GM18502 (cell line): ENCODE results near the gene PTGDS.

Experiments used
- ATAC-seq: cut with Tn5 transposase; IDR thresholded peaks from one replicate; pipeline ENCODE4 v1.9.1; 2021; ENCODE audit warnings: mild to moderate bottlenecking; ENCODE audit not compliant: unreplicated experiment, poor library complexity

Gene PTGDS

GRCh38 chr9:136972335-136972734 is 5.0 kb upstream of the PTGDS start:
- ATAC-seq, result no peak

GRCh38 chr9:136972743-136973142 is 4.6 kb upstream of the PTGDS start:
- ATAC-seq, result no peak

- no peak for ATAC-seq
Observed at GRCh38 chr9:136973618-136974617, 3.4 kb upstream of the PTGDS start.

- ATAC-seq, result no peak
Observed at GRCh38 chr9:136974817-136975535, 2.3 kb upstream of the PTGDS start.

GRCh38 chr9:136975644-136976043 is 1.7 kb upstream of the PTGDS start:
- no peak for ATAC-seq

GRCh38 chr9:136977649-136978072 is 357 bp downstream of the PTGDS start:
- no peak for ATAC-seq

GRCh38 chr9:136978073-136978864 is 965 bp downstream of the PTGDS start:
- ATAC-seq, result no peak

- no peak for ATAC-seq
Observed at GRCh38 chr9:136978865-136979544, 1.7 kb downstream of the PTGDS start.

GRCh38 chr9:136979769-136980587 is 2.7 kb downstream of the PTGDS start:
- ATAC-seq, result no peak

- no peak for ATAC-seq
Observed at GRCh38 chr9:136980669-136981478, 3.6 kb downstream of the PTGDS start.

- ATAC-seq, result no peak
Observed at GRCh38 chr9:136981588-136982231, 4.4 kb downstream of the PTGDS start.

- no peak for ATAC-seq
Observed at GRCh38 chr9:136982232-136983051, 5.1 kb downstream of the PTGDS start, which contains the start of gene LCNL1. Gene LCNL1, plus strand, starts transcription at chr9:136982993. Its CDS starts 594 bp downstream, at chr9:136983587.

- ATAC-seq, result no peak
Observed at GRCh38 chr9:136983167-136983566, 5.9 kb downstream of the PTGDS start.

GRCh38 chr9:136983656-136984314 is 6.5 kb downstream of the PTGDS start:
- ATAC-seq, result no peak

- ATAC-seq, result no peak
Observed at GRCh38 chr9:136984464-136985026, 7.2 kb downstream of the PTGDS start.

- ATAC-seq, result no peak
Observed at GRCh38 chr9:136985027-136985602, 7.8 kb downstream of the PTGDS start.
